DMS53 treated with DMSO at 0.1 percent for 48 hours (cell line): ENCODE measurements around the gene PITPNM1.
"Not testable (repeated sequence)": the region's sequence is repeated elsewhere in the genome, so short reads cannot be mapped to it uniquely, and the experiment has no call there.

Experiments used
- DNase-seq: peaks from one replicate; lab custom pipeline; 2025; ENCODE audit not compliant: unreplicated experiment; lab: John Stamatoyannopoulos, UW

PITPNM1 gene

GRCh38 chr11:67523556-67524479, 18.7 kb upstream of the PITPNM1 start:
- no peak for DNase-seq

DNA sequence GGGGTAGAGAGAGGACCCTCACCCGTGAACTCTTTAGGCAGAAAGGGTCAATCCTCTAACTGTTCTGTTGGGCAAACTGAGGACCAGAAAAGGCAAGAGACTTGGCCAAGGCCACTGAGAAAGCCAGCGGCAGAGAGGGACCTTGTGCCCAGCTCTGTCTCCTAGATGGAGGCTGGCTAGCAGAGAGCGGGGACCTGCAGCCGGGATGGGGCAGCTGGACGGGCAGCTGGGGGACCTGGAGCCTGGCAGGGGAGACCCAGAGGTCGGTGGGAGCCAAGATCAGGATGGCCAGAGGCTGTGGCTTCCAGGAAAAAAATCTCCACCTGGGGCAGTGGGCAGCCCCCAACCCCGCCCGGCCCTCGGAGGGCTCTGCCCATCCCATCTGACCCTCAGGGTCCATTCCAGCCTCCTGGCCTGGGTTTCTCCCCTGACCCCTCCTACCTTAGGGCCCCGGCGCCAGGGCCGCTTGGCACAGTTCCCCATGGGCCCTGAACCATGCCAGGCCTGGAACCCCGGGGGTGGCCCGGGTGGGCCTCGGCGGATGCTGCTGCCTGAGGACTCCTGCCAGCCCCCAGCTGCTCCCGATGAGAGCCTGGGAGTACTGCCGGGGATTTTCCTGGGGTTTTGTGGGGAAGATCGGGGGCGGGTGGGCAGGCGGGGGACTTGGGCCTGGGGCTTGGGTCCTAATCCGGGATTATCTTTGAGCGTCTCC, 17.8 kb upstream of the PITPNM1 start, which contains the start of gene CABP2:
TSS of gene CABP2 (minus strand) at position 603 of the 712 bp plus-strand sequence. CDS start at position 483, 120 bp downstream.
- no peak for DNase-seq

DNA sequence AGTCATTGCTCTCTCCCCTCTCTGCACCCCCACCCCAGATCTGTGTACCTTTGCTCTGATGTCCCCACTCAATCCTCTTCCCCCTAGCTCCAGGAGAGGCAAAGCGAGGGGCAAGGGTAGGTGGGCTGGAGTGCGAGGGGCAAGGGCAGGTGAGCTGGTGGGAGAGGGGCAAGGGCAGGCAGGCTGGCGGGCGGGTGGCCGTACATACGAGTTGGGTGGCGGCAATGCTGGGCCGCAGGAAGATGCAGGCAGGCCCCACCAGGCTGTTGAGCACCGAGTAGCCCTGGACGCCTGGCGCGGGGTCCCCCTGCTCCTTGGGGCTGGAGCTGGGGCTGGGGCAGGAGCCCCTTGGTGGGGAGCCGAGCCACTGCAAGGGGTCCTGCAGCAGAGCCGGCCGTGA, 17.2 kb upstream of the PITPNM1 start:
- DNase-seq: no peak

GRCh38 chr11:67521924-67522323, 16.8 kb upstream of the PITPNM1 start:
- no peak for DNase-seq

DNA sequence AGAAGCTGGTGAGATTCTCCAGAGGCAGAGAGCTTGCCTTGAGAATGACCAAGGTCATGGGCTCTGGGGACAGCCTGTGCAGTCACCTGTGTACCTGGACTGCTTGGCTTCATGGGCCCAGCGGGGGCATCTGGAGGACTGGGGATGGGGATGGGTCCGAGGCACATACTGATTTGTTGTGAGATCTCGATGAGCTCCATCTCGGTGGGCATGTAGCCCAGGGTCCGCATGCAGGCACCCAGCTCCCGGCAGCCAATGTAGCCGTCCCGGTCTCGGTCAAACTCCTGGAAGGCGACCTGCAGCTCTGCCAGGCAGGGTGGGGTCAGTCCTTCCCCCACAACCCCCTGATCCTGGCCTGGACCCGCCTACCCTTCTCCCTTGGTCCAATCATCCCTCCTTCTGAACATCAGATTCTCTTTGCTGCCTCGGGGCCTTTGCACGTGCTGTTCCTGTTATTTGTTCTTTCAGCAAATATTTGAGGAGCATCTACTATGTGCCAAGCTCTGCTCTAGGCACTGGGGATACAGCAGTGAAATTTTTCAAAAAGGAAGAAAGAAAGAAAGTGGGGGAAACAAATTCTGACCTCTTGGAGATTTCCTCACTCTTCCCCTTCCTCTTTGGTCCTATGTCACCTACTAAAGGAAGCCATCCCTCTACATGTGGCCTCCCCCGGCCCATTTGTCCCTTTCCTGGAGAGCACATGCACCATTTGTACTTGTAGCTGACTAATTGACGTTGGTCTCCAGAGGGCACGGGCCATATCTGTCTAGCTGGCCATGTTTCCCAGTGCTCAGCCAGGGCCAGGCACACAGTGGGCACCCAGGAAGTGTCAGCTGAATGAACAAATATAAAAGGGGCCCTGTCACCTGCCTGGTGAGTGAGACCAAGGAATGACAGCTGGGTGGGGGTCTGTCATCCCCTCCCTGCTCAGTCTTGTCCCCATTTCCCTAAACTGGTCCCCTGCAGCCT, 16.0 kb upstream of the PITPNM1 start:
- DNase-seq: no peak

DNA sequence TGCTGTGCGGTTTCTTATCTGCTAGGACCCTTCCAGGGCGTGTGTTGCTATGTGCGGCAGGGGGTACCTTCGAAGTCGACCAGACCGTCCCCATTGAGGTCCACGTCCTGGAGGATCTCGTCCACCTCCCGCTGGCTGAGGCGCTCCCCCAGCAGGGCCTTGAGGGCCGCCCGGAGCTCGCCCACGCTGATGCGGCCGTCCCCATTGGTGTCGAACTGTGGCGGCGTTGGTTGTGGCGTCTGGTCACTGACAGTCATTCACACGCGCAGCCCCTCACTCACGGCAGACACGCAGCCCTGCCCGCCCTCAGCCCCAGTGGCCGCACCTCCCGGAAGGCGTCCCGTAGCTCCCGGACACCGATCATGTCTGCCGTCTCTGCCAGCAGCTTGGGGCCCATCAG, 14.6 kb upstream of the PITPNM1 start:
- no peak for DNase-seq

GRCh38 chr11:67517784-67518552, 12.8 kb upstream of the PITPNM1 start:
- DNase-seq: no peak

DNA sequence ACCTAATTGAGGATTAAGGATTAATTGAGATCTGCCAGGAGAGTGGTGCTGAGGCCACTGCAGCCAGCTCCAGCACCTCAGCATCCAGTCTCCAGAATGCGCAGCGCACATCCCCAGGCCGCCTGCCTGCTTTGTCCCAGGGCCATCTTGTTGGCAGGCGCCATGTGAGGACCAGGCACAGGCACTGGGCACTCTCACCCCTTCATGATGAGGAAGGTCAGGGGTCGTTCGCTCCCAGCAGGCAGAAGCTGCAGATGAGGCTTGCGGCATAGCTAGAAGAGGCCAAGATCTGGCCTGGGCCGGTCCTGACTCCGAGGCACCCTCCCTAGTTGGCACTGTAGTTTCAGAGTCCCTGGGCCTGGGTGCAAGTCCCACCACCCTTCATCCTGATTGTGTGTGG, 11.6 kb upstream of the PITPNM1 start:
- DNase-seq: no peak

DNA sequence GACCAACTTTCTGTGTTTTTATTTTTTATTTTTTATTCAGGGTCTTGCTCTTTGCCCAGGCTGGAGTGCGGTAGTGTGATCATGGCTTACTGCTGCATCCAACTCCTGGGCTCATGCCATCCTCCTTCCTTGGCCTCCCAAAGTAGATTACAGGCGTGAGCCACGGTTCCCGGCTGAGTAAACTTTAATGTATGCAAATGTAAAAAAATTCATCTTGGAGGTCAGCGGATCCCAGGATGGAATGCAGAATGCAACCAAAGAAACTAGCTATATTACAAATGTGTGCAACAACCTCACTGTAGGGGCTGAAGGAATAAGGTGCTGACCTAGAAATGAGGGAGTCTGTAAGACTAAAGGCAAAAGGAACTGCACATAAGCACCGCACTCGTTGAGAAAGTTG, 9.0 kb upstream of the PITPNM1 start:
- DNase-seq: no peak

- not testable (repeated sequence) for DNase-seq
Measured at GRCh38 chr11:67511558-67511957, 6.4 kb upstream of the PITPNM1 start.

DNA sequence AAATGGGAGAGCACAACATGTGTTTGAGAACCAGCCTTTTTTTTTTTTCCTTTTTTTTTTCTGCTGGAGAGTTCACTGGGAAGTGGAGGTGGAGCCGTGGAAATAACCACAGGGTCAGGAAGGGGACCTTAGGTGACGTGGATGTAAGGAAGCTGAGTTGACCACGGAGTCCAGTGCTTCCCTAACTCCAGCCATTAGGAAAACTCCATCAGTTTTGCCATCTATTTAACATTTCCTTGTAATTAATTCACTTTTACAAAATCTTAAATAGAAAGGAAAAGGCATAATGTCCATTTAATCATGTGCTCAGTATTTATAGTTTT, 4.8 kb upstream of the PITPNM1 start:
- DNase-seq: no peak

DNA sequence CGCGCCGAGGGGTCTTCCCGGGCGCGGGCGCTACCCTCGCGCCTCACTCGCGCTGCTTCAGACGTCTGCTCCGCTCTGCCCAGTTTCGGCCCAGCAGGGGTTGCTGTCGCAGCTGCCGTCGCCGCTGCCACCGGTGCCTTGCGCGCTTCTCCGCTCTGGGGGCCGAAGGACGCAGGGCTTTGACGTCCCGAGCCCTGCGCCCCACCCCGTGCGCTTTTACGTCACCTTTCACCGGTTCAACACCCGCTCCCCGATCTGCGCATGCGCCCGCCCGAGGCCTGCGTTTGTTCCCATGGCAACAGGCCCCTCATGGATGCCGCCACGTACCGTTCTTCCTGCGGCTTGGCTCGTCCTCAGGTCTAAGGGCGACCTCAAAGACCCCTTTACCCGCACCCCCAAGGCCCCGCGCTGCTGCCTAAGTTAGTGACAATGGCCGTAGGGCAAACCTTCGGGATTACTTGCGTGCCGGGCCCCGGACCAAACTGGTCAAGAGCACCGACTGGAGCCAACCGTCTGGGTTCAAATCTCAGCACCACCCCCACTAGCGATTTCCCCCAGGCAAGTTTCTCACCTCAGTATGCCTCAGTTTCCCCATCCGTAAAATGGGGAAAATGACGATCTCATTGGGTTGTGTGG, 3.4 kb upstream of the PITPNM1 start:
- peak; percentile 95 for DNase-seq

DNA sequence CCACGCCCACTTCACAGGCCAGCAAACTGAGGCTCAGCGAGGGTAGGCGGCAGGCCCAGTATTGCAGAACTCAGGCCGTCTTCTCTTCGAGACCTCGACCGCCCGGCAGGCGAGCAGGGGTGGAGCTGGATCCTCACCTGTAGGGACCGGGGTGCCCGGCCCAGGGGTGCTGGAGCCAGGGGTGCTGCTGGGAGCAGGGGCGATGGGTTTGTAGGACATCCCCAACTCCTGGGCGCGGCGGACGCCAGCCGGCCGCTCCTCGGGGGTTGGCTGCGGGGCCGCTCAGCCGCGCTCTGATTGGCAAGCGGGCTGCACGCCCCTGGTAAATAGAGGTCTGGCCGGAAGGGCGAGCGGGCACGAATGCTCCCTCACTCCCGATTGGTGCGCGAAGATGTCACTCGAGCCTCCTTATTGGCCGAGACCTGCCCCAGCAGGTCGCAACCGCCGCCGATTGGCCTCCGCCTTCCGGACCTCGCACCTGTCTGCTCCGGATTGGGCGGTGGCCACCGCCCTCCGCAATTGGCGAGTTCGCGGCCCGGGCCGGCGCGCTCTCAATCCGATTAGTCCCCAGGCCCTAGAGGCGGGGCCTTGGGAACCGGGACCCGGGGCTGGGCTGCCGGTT, 2.8 kb upstream of the PITPNM1 start, which contains the start of gene CDK2AP2:
TSS of gene CDK2AP2 (minus strand) at position 299 of the 622 bp plus-strand sequence. CDS start at position 219, 80 bp downstream.
- DNase-seq: peak; percentile 99

- no peak for DNase-seq
Measured at GRCh38 chr11:67507242-67507863, 2.2 kb upstream of the PITPNM1 start.

GRCh38 chr11:67506426-67507051, 1.4 kb upstream of the PITPNM1 start:
- DNase-seq: no peak

DNA sequence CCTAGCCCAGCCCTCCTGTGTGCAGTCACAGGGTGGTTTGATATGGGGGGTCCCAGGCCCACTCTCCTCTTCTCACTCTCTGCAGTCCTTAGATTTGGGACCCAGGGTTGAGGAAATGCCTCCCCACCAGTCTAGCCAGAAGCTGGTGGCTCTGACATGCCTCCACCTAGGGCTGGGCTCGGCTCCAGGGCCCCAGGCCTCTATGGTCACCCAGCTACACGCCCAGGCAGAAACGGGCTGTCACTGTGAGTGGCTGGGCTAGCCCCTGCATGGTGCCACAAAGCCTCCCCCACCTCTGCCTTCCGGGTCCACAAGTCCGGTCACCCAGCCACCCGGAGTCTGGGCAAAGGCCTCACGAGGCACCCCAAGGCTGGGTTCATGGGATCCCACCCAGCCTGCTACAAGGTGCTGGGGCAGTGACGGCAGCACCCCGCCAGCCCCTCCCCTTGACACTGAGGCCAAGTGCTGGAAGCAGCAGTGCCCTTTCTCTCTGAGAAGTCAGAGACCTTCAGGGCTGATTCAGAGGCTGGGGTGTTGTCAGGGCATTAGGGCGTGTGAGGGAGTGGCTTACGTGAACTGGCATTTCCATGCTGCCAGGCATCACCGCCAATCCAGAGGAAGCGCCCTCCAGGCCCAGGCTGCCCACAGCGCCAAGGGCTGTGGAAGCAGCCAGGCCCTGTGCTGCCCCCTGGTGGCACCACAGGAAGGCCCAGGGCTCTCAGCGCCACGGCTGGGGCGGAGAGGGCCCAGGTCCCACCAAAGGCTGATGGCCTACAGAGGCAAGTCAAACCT, 638 bp upstream of the PITPNM1 start:
- peak; percentile 97 for DNase-seq
